ENCODE results near the gene GPC2.

- TF ChIP-seq CTCF (IDR thresholded peaks at IDR 0.05), result no peak
- TF ChIP-seq POLR2A (IDR thresholded peaks at IDR 0.05), result no peak
These were observed 43.5 kb upstream of the GPC2 start for GRCh38 chr7:100220586-100221230.
